GM11168 (cell line): Measurements from ENCODE around the gene TSPAN16.
"Not testable (repeated sequence)": the region's sequence is repeated elsewhere in the genome, so short reads cannot be mapped to it uniquely, and the experiment has no call there.

ENCODE experiments used
- in situ Hi-C: fragments of 300-500 bp; cut with MboI; formaldehyde crosslinking; loops from one replicate; pipeline ENCODE4 v1.12.0; 2022; ENCODE audit warnings: low sequenced_read_pairs; ENCODE audit not compliant: unreplicated experiment

Gene TSPAN16

GRCh38 chr19:11299946-11300810, 4.2 kb downstream of the TSPAN16 start:
- in situ Hi-C loops, result no loop called here

GRCh38 chr19:11300811-11301120, 4.8 kb downstream of the TSPAN16 start:
- in situ Hi-C loops, result no loop called here

DNA sequence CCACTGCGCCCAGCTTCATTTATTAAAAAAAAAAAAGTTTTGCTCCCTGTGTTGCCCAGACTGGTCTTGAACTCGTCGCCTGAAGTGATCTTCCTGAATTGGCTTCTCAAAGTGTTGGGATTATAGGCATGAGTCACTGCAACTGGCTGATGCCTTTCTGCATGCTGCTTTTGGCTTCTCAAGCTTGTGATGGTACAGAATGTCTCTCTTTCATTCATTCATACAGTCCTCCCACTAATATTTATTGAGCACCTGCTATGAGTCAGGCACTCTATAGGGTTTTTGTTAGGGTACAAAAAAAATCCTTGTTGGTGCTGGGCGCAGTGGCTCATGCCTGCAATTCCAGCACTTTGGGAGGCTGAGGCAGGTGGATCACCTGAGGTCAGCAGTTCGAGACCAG, 9.0 kb downstream of the TSPAN16 start:
- in situ Hi-C loops, result no loop called here

DNA sequence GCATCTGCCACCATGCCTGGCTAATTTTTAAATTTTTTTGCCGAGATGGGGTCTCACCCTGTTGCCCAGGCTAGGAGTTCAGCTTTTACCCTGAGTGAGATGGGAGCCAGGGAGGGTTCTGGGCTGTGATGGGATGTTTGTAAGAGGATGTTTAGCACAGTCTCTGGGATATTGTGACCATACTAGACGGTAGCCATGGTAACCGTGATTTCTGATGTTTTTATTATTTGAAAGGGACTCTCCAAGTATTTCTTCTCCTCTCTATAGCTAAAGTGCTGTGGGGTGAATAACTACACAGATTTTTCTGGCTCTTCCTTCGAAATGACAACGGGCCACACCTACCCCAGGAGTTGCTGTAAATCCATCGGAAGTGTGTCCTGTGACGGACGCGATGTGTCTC, 10.4 kb downstream of the TSPAN16 start:
- in situ Hi-C loops, result no loop called here

DNA sequence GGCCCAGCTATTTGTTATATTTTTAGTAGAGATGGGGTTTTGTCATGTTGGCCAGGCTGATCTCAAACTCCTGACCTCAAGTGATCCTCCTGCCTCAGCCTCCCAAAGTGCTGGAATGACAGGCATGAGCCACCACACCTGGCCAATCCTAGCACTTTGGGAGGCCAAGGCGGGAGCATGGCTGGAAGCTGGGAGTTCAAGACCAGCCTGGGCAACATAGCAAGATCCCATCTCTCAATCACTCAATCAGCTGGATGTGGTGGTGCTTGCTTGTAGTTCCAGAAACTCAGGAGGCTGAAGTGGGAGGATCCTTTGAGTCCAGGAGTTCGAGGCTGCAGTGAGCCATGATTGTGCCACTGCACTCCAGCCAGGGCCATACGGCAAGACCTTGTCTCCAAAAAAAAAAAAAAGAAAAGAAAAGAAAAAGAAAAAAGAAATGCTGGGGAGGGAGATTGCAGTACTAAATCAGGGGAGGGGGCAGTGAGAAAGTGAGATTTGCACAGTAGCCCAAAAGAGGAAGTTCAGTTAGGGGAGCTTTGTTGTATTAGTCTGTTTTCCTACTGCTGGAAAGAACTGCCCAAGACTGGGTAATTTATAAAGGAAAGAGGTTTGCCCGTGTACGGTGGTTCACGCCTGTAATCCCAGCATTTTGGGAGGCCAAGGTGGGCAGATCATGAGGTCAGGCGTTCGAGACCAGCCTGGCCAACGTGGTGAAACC, 24.5 kb downstream of the TSPAN16 start:
- in situ Hi-C loops, result not testable (repeated sequence)

DNA sequence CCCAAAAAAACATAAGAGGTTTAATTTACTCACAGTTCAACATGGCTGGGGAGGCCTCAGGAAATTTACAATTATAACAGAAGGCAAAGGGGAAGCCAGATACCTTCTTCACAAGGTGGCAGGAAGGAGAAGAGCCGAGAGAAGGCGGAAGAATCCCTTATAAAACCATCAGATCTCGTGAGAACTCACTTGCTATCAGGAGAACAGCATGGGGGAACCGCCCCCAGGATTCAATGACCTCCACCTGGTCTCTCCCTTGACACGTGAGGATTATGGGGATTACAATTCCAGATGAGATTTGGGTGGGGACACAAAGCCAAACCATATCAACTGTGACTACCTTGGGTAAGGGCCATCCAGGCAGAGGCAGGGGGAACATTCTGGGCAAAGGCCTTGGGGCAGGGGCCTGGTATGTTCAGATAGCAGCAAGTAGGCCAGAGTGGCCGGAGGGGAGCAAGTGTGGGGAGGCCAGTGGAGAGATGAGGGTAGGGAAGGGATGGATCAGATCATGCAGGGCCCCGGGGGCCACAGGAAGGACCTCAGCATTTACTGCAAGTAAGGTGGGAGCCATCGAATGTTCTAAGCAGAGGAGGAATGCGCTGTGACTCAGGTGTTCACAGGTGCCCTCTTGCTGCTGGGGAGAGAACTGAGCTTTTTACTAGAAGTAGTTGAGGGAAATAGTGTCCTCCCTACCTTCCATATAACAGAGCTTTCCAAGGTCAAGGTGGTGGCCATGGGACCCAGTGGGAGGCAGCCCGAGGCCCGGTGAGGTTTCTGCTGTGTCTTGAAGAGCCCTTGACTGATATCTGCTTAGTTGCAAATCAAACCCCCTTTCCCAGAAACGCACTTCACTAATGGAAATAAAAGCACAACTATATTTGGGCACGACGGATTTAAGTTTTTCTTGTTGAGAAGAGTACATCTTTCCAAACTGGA, 25.5 kb downstream of the TSPAN16 start:
- in situ Hi-C loops, result no loop called here

- in situ Hi-C loops, result no loop called here
These were observed 26.5 kb downstream of the TSPAN16 start for GRCh38 chr19:11322269-11323024.

- in situ Hi-C loops, result no loop called here
These were observed 27.7 kb downstream of the TSPAN16 start for GRCh38 chr19:11323601-11324078.

DNA sequence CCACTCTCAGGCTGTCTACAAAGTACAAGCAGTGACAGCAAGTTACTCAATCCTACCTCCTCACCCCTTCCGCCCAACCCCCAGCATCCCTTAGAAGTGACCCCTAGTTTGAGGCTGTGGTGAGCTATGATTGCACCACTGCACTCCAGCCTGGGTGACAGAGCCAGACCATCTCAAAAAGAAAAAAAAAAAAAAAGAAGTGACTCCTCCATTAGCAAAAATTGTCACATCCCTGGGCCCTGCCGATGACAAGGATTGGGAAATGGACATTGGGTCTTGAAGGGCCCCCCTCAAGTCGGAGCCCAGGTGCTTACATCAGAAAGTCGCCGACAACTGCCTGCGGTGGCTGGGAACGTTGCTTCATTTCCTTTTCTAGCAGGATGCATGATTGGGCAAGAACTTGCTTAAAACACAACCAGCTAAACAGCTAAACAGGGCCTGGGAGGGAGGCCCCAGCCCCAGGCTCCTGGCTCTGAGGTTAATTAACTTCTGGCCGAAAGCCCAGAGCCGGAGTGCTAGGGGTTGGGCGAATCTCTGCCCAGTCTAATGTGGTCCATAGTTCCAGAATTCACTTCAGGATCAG, 28.2 kb downstream of the TSPAN16 start:
- in situ Hi-C loops, result no loop called here

- in situ Hi-C loops, result no loop called here
These were observed 28.9 kb downstream of the TSPAN16 start for GRCh38 chr19:11324748-11325389.

DNA sequence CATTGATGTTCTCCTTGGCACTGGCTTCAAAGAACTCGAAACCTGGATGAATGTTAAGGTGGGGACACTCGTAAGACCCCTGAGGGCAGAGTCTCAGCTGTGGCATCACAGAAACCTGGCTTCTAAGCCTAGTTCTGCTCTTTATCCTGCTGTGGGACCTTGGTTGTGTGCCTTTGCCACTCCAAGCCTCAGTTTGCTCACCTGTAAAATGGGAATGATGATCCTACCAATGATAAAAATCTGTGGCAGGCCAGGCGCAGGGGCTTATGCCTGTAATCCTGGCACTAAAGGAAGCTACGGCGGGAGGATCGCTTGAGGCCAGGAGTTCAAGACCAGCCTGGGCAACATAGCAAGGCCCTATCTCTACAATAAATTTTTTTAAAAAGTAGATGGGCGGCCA, 29.6 kb downstream of the TSPAN16 start:
- in situ Hi-C loops, result no loop called here

GRCh38 chr19:11330127-11330526, 34.2 kb downstream of the TSPAN16 start:
- in situ Hi-C loops, result no loop called here

- in situ Hi-C loops, result no loop called here
These were observed 35.5 kb downstream of the TSPAN16 start for GRCh38 chr19:11331502-11331901.

DNA sequence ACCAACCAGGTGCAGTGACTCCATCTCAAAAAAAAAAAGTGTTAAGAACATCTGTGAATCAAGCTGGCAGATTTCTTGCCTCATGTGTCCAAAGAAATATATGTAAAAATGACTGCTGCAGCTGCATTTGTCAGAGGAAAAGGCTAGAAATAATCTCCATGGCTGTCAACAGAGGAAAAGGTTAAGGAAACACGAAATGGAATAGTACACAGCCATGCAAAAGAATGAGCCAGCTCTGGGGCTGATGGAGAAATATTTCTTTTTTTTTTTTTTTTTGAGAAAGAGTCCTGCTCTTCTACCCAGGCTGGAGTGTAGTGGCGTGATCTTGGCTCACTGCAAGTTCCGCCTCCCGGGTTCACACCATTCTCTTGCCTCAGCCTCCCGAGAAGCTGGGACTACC, 36.9 kb downstream of the TSPAN16 start:
- in situ Hi-C loops, result no loop called here

GRCh38 chr19:11333838-11334237, 37.9 kb downstream of the TSPAN16 start:
- in situ Hi-C loops, result not testable (repeated sequence)

DNA sequence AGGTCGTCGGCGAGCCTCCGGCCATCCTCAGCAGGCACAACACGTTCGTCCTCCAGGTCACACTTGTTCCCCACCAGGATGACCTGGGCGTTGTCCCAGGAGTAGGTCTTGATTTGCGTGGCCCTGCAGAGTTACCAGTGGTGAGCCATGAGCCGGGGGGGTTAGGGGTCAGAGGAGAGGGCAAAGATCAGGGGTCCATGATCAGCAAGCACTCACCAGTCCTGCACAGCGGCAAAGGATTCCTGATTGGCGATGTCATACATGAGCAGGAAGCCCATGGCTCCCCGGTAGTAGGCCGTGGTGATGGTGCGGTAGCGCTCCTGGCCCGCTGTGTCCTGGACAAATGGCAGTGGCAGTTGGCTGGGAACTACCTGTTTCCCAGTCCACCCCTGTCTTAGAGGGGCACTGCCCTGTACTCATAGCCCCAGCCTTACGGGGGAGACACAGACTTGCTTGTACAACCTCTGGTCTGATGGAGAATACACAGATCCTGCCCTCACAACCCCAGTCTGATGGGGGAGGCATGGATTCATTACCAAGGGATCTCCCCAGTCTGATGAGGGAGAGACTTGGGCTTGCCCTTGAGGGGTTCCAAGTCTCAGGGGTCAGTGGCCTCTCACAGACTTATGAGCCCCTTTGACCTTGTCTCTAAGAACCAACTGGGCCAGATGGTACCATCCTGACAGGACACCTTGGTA, 39.6 kb downstream of the TSPAN16 start:
- in situ Hi-C loops, result no loop called here

GRCh38 chr19:11337080-11337479, 41.1 kb downstream of the TSPAN16 start:
- in situ Hi-C loops, result no loop called here

DNA sequence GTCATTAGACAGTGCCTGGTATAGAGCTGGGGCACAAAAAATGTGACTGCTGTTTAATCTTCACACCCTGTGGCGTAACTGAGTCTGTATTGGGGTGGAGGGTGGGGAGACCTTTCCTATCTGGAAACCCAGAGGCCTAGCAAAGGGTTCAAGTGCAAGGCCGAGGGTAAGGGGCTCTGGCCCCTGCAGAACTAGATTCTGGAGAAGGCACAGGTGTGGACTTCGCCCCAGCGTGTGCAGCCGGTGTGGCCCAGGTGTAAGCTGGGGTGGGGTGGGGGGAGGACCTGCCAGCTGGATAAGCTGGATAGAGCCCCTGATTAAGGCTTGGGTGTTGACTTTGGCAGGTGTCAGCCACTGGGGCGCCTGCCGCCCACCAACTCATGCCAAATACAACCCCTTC, 42.2 kb downstream of the TSPAN16 start:
- in situ Hi-C loops, result no loop called here
